Erythroblast (primary cell): ENCODE measurements around the gene SAMD4A.

ENCODE experiments used
- DNase-seq, 2 experiments: peaks; one replicate each; lab custom pipeline; 2025; lab: John Stamatoyannopoulos, UW
- GATA1 ChIP-seq: IDR thresholded peaks from 2 replicates; pipeline ENCODE4 v1.6.1; 2011; ENCODE audit warnings: low read depth, mild to moderate bottlenecking, control low read depth, low read length, moderate library complexity
- POLR2A ChIP-seq: IDR thresholded peaks from 2 replicates; pipeline ENCODE4 v1.6.1; 2011; ENCODE audit warnings: mild to moderate bottlenecking, low read length

The SAMD4A gene

DNA sequence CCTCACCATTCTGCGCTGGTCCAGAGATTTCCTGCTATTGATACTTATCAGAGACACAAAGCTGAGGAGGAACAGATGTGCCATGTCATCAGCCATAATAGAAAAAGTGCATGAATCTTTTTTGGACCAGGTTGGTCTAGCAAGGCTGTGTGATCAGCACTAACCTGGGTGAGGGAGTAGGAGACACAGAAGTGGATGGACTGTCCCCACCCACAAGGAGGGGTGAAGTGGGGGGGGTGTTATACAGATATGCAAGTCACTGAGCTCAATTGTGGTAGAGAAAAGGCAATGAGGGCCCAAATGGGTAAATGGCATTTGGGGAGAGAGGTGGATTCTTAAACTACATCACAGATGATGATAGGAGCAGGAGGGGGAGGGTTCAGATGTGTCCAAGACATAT is 123.0 kb downstream of the SAMD4A start:
- TF ChIP-seq POLR2A (no peak), GATA1 (no peak)
- DNase-seq = no peak

DNA sequence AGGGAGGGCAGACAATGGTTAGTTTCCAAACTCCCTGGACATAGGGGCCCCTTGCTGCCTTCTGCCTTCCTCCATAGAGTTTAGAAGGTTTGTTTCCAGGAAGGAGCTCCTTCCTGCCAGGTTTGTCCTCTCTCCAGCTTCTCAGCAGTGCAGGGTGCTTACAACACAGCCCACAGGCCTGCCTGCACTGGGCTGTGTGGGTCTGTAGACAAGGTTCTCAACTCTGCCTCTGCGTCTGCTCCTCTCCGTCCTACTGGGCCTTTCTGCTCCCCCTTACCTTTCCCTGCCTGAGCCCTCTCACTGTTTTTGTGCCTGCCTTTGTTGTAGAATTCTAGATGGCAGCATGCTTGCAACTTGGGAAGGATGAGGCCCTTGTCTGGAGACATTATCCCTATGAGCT is 124.0 kb downstream of the SAMD4A start:
- TF ChIP-seq GATA1 = no peak
- DNase-seq = no peak

DNA sequence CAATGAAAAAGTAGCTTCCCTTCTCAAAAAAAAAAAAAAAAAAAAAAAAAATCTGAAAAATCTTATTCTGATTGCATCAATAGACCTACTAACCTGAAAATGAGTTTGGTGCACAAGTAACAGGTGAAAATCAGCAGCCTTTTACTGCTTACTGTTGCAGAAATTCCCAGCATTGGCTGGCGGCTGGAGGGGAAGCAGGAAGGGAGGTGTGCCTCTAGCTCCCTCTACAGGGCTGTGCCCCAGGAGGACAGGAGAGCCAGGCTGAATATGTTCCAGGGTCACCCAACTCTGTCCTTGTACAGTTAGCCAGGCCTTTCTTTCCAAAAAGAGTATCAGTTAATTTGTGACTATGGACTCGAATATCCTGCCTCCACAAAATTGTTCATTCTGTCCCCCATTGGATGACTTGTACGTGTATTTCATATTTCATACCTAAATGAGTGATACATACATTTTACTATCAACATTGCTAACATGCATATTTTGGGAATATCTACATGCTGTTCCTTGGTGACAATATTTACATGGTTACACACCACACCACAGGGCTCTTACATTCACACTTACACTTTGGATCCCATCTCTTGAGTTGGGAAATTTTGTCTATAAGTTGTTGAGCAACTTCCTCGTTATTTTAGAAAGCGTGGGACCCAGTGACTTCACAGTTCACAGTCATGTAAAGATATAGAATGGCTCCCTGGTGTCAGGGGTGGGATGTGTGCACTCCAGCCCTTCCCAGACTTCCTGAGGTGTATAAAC is 124.8 kb downstream of the SAMD4A start:
- DNase-seq = peak; percentile 46 to 69
- TF ChIP-seq POLR2A (no peak), GATA1 (no peak)

DNA sequence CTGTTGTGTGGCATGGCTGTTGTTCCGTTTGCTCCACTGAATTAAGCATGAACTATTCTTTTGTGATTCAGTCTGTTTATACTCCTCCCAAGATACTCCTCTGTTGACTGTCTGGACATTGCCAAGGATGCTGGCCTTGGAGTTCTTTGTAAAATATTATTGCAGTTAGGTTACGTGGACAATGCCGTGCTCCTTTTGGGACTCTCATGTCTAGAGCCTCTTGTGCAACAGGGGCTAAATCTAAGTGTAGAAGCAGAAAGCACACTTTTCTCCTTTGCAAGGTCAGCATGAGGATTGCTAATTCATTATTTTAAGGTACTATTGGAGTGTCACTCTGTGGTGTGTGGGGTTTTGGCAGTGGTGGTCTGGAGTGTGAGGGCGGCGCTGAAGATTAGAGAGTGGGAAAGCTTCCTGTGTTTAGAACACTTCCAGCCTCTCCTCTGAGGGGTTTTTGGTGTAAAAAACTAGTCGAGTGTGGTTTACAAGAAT is 125.4 kb downstream of the SAMD4A start:
- no peak for TF ChIP-seq POLR2A
- TF ChIP-seq GATA1 = no peak
- no peak for DNase-seq

DNA sequence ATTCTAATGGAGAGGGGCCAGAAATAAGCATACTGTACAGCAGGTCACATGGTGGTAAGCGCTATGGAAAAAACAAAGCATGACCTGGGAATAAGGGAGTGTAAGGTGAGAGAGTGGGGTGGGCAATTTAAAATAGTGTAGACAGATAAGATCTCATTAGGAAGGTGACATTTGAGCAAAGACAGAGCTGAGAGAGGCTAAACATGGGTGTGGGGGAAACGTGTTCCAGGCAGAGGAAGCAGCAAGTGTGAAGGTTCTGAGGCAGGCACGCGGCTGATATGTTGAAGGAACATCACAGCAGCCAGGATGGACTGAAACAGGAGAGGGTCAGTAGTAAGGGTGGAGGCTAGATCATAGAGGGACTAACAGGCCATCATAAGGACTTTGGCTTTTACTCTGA is 126.8 kb downstream of the SAMD4A start:
- no peak for TF ChIP-seq GATA1
- DNase-seq = no peak

DNA sequence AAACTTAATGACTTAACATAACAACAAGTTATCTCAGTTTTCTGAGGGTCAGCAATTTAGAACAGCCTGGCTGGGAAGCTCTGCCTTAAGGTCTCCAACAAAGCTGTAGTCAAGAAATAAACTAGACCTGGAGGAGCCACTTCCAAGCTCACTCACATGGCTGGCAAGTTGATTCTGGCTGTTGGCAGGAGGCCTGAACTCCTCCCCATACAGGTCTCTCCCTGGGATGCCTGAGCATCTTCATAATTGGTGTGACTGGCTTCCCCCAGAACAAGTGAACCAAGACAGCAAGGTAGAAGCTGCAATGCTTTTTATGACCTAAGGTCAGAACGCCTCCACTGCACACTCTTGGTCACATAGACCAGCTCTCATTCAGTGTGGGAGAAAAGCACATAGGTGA is 128.3 kb downstream of the SAMD4A start:
- TF ChIP-seq POLR2A = no peak
- TF ChIP-seq GATA1 = no peak
- DNase-seq = no peak

DNA sequence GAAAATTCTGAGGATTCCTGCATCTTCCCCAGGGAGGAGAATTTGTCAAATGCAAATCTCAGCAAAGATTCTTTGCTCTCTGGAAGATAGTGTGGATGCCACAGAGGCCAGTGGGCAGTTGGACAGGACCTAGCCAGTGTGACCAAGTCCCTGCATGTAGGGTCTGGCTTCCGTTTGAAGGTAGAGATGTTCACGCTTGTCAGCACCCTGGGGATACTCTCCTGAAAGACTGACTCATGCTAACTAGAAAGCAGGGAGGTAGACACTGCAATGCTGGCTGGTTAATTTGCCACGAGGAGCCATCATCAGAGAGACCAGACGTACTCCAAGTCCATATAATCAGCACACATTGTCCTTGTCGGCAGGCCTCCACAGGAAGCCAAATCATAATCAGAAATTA is 130.1 kb downstream of the SAMD4A start:
- TF ChIP-seq POLR2A (no peak), GATA1 (no peak)
- DNase-seq = no peak

DNA sequence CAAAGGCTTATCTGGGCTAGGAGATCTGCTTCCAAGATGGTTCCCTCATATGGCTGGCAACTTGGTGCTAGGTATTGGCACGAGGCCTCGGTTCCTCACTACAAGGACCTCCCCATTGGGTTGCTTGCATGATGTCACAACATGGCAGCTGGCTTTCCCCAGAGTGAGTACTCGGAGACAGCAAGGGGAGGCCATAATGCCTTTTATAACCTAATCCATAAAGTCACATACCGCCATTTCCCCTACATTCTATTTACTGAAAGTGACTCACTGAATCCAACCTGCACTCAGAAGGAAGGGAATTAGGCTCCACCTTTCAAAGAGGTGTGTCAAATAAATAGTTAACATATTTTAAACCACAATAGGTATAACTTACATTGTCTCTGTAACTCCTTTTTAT is 130.9 kb downstream of the SAMD4A start:
- DNase-seq = no peak

DNA sequence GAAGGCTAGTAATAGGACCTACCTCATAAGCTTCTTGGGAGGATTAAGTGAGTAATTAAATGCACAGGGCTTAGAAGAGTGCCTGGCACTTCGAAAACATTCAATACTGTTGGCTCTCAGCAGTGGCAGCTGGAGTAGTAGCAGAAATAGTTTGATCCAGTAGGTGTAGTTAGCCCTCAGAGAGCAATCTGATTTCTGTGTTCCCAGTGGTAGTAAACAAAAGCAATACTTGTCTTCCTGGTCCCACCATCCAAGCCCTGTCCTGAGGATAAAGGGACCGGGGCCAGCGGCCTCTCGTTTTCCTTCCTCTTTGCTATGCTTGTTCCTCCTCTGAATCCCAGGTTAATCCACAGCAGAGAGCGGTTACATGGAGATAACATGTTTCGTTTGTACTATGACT is 131.6 kb downstream of the SAMD4A start:
- no peak for DNase-seq
- TF ChIP-seq POLR2A = no peak
- TF ChIP-seq GATA1 = no peak

More for the DNA sequence above, 130.9 kb downstream of the SAMD4A start:
- TF ChIP-seq GATA1 (no peak), POLR2A (no peak)

DNA sequence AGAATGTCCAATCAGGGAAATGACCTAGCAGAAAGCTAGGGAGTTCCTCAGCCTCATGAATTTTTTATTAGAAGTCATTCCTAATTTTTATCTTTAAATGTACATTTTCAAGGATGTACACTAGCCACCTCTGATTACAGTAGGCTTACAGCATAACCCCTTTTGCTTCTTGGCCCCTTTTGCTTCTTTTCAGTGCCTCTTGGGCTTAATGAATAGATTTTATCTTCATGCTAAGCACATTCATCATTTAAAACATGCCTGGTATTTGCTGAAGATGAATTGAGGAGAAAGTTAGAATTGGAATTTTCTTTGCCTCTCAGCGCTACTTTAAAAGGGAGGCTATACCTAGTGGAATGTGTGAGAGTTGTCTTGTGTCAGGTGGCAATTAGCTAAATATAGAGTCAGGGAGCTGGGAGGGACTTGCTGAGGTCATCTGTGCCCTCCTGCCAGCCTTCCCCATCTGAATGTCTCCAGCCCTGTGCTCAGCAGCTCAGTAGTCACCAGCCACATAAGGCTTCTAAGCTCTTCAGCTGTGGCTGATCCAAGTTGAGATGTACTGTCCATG is 132.1 kb downstream of the SAMD4A start:
- no peak for DNase-seq
- TF ChIP-seq POLR2A (no peak), GATA1 (no peak)

DNA sequence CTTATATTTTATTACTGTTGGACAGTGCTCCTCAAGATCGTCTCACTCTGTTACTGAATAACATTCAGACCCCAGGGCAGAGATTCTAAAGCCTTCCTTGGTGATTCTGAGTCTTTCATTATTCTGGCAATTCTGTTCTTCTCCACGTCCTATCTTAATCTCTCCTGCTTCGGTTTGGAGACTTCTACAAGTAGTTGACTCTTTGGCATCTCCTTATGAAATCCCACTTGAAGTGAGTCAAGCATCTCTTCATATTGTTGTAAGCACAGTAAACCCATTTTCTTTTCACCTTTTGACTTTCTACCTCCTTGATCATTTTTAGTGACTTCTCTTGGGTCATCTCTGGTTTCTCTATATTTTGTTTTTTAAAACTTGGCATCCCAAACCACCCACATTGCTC is 132.8 kb downstream of the SAMD4A start:
- DNase-seq = no peak
- TF ChIP-seq GATA1 (no peak), POLR2A (no peak)

DNA sequence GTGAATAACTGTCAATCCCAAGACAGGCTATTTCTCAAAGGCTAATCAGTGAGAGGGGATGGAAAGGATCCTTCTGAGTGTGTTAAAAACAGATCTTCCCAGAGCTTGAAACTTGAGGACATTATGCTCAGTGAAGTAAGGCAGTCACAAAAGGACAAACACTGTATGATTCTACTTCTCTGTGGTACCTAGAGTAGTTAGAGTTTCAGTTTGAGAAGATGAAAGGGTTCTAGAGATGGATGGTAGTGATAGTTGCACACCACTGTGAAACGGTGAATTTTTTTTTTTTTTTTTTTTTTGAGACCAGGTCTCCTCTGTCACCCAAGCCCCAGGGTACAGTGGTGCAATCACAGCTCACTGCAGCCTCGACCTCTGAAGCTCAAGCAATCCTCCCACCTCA is 133.8 kb downstream of the SAMD4A start:
- no peak for DNase-seq
- TF ChIP-seq POLR2A (no peak), GATA1 (no peak)

DNA sequence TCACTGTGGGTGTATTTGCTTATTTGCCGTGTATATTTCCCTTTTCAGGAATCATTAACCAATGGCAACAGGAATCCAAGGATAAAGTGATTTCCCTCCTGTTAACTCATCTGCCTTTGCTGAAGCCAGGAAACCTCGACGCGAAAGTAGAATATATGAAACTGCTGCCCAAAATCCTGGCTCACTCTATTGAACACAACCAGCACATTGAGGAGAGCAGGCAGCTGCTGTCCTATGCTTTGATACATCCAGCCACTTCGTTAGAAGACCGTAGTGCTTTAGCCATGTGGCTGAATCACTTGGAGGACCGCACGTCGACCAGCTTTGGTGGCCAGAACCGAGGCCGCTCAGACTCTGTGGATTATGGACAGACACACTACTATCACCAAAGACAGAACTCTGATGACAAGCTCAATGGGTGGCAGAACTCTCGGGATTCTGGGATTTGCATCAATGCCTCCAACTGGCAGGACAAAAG is 135.1 kb downstream of the SAMD4A start:
- DNase-seq = no peak
- TF ChIP-seq GATA1 (no peak), POLR2A (no peak)

DNA sequence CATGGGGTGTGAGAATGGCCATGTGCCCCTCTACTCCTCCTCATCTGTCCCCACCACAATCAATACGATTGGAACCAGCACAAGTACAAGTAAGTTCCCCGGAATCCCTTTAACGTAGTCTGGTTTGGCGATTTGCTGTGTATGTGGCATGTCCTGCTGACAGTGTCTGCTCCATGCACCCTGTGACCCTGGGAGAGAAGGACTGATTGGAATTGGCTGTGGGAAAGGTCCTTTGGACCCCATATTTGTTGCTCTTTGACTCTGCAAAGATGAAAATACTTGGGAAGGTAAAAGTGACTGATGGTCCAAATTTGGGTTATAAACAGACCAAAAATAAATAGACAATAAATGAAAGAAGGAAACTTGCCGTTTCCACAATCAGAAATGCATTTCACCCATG is 135.6 kb downstream of the SAMD4A start:
- no peak for DNase-seq
- TF ChIP-seq POLR2A (no peak), GATA1 (no peak)

DNA sequence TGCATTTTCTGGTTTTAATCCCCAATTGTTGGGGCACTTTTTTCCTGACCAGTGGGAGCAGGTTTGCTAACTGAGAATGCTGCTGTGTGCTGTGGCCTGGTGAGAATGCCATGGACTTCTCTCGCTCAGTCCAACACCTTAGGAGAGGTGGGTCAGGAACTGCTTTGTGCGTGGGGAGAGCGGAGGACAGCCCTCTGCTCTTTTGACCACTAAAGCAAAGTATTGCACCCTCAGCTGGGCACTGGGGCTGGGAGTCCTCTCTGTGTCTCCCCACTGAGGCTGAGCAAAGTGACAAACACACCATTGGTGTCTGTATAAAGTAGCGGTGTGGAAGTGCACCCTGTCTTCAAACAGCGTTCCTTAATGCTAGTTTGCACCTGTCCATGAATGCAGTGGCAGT is 136.2 kb downstream of the SAMD4A start:
- TF ChIP-seq POLR2A (no peak), GATA1 (no peak)
- no peak for DNase-seq
